RWPE2 (cell line): ENCODE measurements around the gene CAPN10.

Source experiments
- ATAC-seq: fragments of 200-7000 bp; cut with Tn5 transposase; 3 replicates; pipeline ENCODE4 v1.9.1; 2021; ENCODE audit warnings: low read depth
- DNase-seq: peaks from one replicate; pipeline ENCODE4 v3.0.0-alpha.2; 2020; ENCODE audit warnings: low spot score
- H3K27ac ChIP-seq: fragments of 450-650 bp; 2 replicates; pipeline ENCODE4 v1.5.1; 2017; ENCODE audit warnings: mild to moderate bottlenecking; ENCODE audit not compliant: poor library complexity, severe bottlenecking
- H3K27me3 ChIP-seq: fragments of 250-450 bp; sonication (Bioruptor Pico); 2 replicates; pipeline ENCODE4 v1.5.1; 2021; ENCODE audit warnings: mild to moderate bottlenecking, moderate library complexity; ENCODE audit not compliant: insufficient read depth, poor library complexity, severe bottlenecking
- H3K36me3 ChIP-seq: fragments of 250-450 bp; sonication (Bioruptor Pico); 2 replicates; pipeline ENCODE4 v1.5.1; 2020; ENCODE audit warnings: low read depth, mild to moderate bottlenecking, moderate library complexity
- H3K4me1 ChIP-seq: fragments of 250-450 bp; sonication (Bioruptor Pico); 2 replicates; pipeline ENCODE4 v1.5.1; 2021; ENCODE audit warnings: mild to moderate bottlenecking, moderate library complexity; ENCODE audit not compliant: insufficient read depth, poor library complexity, severe bottlenecking
- H3K4me3 ChIP-seq: fragments of 250-450 bp; sonication (Bioruptor Pico); 2 replicates; pipeline ENCODE4 v1.5.1; 2021; ENCODE audit warnings: mild to moderate bottlenecking, moderate library complexity; ENCODE audit not compliant: severe bottlenecking
- H3K9me3 ChIP-seq: fragments of 250-450 bp; sonication (Bioruptor Pico); 2 replicates; pipeline ENCODE4 v1.5.1; 2021; ENCODE audit warnings: mild to moderate bottlenecking, moderate library complexity; ENCODE audit not compliant: severe bottlenecking
- TF ChIP-seq, protein P1 (sequence below): fragments of 450-650 bp; IDR thresholded peaks from one replicate; pipeline ENCODE4 v1.5.1; 2017; ENCODE audit warnings: mild to moderate bottlenecking, moderate library complexity; ENCODE audit not compliant: poor library complexity, severe bottlenecking

CAPN10 gene

DNA sequence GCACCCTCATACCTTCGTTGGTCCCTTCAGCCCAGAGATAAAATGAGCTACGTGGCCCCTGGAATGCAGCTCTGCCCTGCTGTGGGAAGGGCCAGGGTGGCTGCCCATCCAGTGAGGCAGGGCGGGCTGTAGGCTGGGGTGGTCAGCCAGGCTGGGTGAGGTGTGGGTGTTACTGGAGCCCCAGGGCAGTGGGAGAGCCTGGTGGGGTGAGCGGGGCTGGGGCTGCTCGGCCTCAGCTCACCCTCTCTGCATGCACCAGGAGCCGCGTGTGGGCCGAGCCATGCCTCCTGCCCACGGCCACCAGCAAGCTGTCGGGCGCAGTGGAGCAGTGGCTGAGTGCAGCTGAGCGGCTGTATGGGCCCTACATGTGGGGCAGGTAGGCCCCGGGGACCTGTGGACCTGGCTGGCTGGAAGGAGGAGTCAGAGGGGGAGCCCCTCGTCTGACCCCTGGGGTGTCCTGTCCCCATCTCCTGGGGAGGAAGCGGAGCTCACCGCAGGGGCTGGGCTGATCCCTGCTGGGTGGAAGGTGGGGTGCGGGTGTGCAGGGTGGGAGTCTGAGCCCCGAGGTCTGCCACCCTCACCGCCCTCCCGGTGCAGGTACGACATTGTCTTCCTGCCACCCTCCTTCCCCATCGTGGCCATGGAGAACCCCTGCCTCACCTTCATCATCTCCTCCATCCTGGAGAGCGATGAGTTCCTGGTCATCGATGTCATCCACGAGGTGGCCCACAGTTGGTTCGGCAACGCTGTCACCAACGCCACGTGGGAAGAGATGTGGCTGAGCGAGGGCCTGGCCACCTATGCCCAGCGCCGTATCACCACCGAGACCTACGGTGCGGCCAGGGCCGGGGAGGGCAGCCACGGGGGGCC, 12.8 kb upstream of the CAPN10 start:
- H3K9me3 ChIP-seq: no peaks in the 10 kb centered on the region
- peaks cover 13% of the 10 kb centered on the region for H3K36me3 ChIP-seq
- ATAC-seq (no peak), DNase-seq (no peak)
- no peaks in the 10 kb centered on the region for H3K4me1 ChIP-seq
- H3K27me3 ChIP-seq: no peaks in the 10 kb centered on the region
- no peak overlapping the region for H3K27ac ChIP-seq
- no peak overlapping the region for H3K4me3 ChIP-seq
- TF ChIP-seq, protein P1, sequence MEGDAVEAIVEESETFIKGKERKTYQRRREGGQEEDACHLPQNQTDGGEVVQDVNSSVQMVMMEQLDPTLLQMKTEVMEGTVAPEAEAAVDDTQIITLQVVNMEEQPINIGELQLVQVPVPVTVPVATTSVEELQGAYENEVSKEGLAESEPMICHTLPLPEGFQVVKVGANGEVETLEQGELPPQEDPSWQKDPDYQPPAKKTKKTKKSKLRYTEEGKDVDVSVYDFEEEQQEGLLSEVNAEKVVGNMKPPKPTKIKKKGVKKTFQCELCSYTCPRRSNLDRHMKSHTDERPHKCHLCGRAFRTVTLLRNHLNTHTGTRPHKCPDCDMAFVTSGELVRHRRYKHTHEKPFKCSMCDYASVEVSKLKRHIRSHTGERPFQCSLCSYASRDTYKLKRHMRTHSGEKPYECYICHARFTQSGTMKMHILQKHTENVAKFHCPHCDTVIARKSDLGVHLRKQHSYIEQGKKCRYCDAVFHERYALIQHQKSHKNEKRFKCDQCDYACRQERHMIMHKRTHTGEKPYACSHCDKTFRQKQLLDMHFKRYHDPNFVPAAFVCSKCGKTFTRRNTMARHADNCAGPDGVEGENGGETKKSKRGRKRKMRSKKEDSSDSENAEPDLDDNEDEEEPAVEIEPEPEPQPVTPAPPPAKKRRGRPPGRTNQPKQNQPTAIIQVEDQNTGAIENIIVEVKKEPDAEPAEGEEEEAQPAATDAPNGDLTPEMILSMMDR: no peak

DNA sequence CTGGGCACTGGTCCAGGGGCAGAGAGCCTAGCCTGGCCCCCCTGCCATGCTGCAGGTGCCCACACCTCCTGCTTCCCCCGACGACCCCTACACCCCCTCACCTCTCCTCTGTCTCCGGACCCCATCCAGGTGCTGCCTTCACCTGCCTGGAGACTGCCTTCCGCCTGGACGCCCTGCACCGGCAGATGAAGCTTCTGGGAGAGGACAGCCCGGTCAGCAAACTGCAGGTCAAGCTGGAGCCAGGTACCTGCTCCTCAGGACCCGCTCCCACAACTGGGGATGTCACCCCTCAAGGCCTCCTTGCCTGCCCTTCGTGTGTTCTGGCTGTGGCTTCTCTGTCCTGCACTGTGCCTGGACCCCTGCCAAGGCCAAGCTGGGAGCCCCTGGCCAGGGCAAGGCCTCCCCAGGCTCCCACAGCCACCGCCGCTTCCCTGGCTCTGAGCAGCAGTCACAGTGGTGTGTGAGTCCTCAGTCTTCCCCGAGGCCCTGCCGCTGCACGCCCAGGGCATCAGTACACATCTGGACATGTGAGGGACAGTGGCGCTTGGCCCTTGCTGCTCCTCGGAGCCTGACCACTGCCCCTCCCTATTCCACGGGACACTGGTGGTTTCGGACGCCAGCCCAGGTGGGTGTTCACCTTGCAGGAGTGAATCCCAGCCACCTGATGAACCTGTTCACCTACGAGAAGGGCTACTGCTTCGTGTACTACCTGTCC, 12.0 kb upstream of the CAPN10 start:
- peaks cover 13% of the 10 kb centered on the region for H3K36me3 ChIP-seq
- no peak overlapping the region for H3K4me3 ChIP-seq

DNA sequence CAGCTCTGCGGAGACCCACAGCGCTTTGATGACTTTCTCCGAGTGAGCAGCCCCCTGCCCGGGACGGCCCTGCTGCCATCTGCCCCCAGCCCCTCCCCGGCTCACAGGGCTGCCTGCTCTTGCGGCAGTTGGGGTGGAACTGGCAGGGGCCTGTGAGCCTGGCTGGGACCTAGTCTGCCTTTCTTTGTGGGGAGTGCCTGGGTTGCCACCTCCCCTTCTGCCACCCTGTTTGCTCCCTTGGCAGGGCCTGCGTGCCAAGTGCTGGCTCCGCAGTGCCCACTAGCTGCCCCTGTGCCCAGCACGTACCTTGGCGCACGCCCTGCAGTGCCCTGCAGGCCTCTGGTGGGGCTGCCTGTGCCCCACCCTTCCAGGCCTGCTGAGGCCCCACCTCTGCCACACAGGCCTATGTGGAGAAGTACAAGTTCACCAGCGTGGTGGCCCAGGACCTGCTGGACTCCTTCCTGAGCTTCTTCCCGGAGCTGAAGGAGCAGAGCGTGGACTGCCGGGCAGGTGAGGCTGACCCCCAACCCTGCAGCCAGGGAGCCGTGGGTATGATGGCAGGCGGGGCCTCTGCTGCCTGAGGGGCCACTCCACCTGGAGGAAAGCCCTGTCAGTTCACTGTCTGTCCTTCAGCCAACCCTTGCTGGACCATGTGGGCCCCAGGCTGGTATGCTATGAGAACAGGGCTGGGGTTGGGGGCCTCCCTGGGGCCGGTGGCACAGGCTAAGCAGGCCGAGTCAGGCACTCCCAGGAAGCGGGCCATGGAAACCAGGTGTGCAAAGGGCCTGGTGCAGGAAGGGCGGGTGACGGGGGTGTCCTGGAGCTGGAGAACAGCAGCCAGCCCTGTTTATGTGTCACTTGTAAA, 11.2 kb upstream of the CAPN10 start:
- Histone ChIP-seq H3K4me1 (peaks cover 11% of the 10 kb centered on the region), H3K4me3 (no peak overlapping the region), H3K27me3 (no peaks in the 10 kb centered on the region), H3K36me3 (peaks cover 13% of the 10 kb centered on the region), H3K9me3 (no peaks in the 10 kb centered on the region), H3K27ac (no peak overlapping the region)
- TF ChIP-seq, protein P1: no peak
- no peak for DNase-seq
- no peak for ATAC-seq

More for the DNA sequence above, 12.0 kb upstream of the CAPN10 start:
- TF ChIP-seq, protein P1: no peak
- H3K27ac ChIP-seq: no peak overlapping the region
- no peaks in the 10 kb centered on the region for H3K27me3 ChIP-seq
- DNase-seq (no peak), ATAC-seq (no peak)
- no peaks in the 10 kb centered on the region for H3K9me3 ChIP-seq
- H3K4me1 ChIP-seq: peaks cover 7% of the 10 kb centered on the region

DNA sequence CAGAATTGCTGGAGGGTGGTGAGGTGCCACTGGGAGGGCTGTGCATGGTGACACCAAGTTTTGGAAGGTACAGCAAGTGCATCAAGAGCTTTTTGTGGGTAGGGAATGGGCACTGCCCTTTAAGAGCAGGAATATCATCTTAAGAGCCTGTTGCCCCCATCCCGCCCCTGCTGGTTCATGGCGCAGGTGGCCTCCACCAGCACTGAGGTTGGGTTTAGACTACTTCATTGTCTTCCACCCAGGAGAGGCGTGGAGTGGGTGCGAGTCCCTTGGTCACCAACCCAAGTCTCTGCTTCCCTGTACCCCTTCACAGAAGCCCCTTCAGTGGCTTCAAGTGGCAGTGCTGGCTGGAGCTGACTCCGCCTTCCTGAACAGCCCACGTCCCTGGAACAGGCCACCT, 10.5 kb upstream of the CAPN10 start:
- H3K27me3 ChIP-seq: no peaks in the 10 kb centered on the region
- TF ChIP-seq, protein P1: no peak
- peaks cover 16% of the 10 kb centered on the region for H3K36me3 ChIP-seq
- H3K27ac ChIP-seq: no peak overlapping the region
- no peaks in the 10 kb centered on the region for H3K9me3 ChIP-seq
- H3K4me3 ChIP-seq: no peak overlapping the region
- ATAC-seq (no peak), DNase-seq (no peak)
- H3K4me1 ChIP-seq: peaks cover 11% of the 10 kb centered on the region
